MCF 10A (cell line): ENCODE measurements around the gene BPGM. TPM values are rescaled to one million over a fixed set of nuclear protein-coding genes. Genes with fewer than 3 reads are reported as not detected.
"Not testable (repeated sequence)": the region's sequence is repeated elsewhere in the genome, so short reads cannot be mapped to it uniquely, and the experiment has no call there.

Experiments
- BruUV-seq: library from RNA; stranded (reverse); fragments of 400-500 nt; replicated peaks from 2 replicates; lab custom pipeline; 2021; lab: Mats Ljungman, UMichigan
- CTCF ChIA-PET: fragments of 300-600 bp; sonication (Branson Sonifier 250); formaldehyde crosslinking; extraction: SDS; loops from one replicate; lab custom pipeline; 2021; ENCODE audit warnings: antibody characterized with exemption, inconsistent platforms; lab: Yijun Ruan, JAX
- POLR2A ChIA-PET: fragments of 300-600, 350-650 bp; sonication (Branson Sonifier 250); formaldehyde crosslinking; extraction: SDS; loops from one replicate; lab custom pipeline; 2020; ENCODE audit warnings: antibody characterized with exemption, inconsistent platforms; lab: Yijun Ruan, JAX
- DNase-seq: peaks from one replicate; pipeline ENCODE4 v3.0.0-alpha.2; 2018; ENCODE audit not compliant: unreplicated experiment
- H3K27ac Mint-ChIP-seq: one replicate; pipeline ENCODE4 v1.8.0; 2022; ENCODE audit warnings: mild to moderate bottlenecking, low read depth, mixed read lengths; ENCODE audit not compliant: unreplicated experiment
- H3K27me3 Mint-ChIP-seq: one replicate; pipeline ENCODE4 v1.8.0; 2022; ENCODE audit warnings: mixed read lengths; ENCODE audit not compliant: insufficient read depth, unreplicated experiment
- H3K36me3 Mint-ChIP-seq: one replicate; pipeline ENCODE4 v1.8.0; 2022; ENCODE audit warnings: mild to moderate bottlenecking, moderate library complexity, mixed read lengths; ENCODE audit not compliant: insufficient read depth, unreplicated experiment
- H3K4me1 Mint-ChIP-seq: one replicate; pipeline ENCODE4 v1.8.0; 2022; ENCODE audit warnings: mixed read lengths; ENCODE audit not compliant: insufficient read depth, unreplicated experiment
- H3K4me3 Mint-ChIP-seq: one replicate; pipeline ENCODE4 v1.8.0; 2022; ENCODE audit warnings: mild to moderate bottlenecking, moderate library complexity, mixed read lengths; ENCODE audit not compliant: unreplicated experiment
- H3K9me3 Mint-ChIP-seq: one replicate; pipeline ENCODE4 v1.8.0; 2022; ENCODE audit warnings: mixed read lengths; ENCODE audit not compliant: unreplicated experiment
- intact Hi-C: fragments of 100-400 bp; cut with micrococcal nuclease; formaldehyde crosslinking; loops from 2 replicates; pipeline ENCODE4 v1.14.1; 2022
- total RNA-seq: library from RNA; stranded (reverse); gene quantifications from 2 replicates; pipeline ENCODE4 v1.2.3, GENCODE V29; 2022
- TF ChIP-seq, protein P1 (sequence below): fragments of 200-600 bp; IDR thresholded peaks from one replicate; pipeline ENCODE4 v1.8.0; 2022; ENCODE audit warnings: antibody characterized with exemption, mild to moderate bottlenecking; ENCODE audit not compliant: unreplicated experiment

Gene BPGM
- total RNA-seq, 1 experiment from 2014 or later = 8.2 TPM

DNA sequence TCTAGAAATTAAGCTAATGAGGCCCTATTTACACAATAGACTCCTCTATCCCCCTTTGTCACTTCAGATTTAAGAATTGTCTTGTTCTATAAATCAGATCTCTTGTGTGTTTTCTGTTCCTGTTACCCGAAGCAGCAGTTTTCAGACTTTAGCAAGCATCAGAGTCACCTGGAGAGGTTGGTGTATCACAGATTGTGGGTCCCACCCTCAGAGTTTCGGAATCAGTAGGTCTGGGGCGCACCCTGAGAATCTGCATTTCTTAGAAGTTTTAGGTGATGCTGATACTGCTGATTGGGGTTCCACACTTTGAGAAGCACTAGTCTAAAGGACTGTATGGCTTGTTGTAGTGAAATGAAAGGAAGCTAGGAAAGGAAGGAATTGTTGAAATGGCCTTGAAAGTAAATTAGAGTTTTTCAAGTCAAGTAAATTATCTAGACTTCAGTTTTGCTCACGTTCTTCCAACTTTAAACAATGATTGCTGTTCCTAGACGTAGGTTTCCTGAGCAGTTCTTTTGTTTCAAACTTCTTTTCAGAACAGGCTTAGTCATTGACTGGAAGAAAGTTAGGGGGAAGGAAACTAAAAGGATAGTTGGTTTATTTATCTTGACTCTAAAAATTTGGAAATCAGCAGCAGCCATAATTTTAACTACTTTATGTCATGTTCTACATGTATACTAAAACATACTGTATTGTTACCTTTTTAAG, 15.7 kb downstream of the BPGM start:
- Mint-ChIP-seq H3K27me3 (no peaks in the 10 kb centered on the region), H3K27ac (no peak overlapping the region), H3K9me3 (no peaks in the 10 kb centered on the region), H3K4me1 (peaks cover 6% of the 10 kb centered on the region), H3K4me3 (no peak overlapping the region), H3K36me3 (peaks cover 10% of the 10 kb centered on the region)
- BruUV-seq = no TSS peak
- ChIA-PET CTCF (interaction anchor here (0.7 to 1.4 kb wide), 4 partner anchors 13 to 24 kb away, joined by 3 to 4 read pairs (median 4); no protein-coding TSS in a partner anchor), POLR2A (interaction anchor here (0.6 to 4.6 kb wide), 2 partner anchors 16 to 870 kb away, joined by 3 to 35 read pairs; partner anchors contain the start of gene BPGM)
- TF ChIP-seq, protein P1, sequence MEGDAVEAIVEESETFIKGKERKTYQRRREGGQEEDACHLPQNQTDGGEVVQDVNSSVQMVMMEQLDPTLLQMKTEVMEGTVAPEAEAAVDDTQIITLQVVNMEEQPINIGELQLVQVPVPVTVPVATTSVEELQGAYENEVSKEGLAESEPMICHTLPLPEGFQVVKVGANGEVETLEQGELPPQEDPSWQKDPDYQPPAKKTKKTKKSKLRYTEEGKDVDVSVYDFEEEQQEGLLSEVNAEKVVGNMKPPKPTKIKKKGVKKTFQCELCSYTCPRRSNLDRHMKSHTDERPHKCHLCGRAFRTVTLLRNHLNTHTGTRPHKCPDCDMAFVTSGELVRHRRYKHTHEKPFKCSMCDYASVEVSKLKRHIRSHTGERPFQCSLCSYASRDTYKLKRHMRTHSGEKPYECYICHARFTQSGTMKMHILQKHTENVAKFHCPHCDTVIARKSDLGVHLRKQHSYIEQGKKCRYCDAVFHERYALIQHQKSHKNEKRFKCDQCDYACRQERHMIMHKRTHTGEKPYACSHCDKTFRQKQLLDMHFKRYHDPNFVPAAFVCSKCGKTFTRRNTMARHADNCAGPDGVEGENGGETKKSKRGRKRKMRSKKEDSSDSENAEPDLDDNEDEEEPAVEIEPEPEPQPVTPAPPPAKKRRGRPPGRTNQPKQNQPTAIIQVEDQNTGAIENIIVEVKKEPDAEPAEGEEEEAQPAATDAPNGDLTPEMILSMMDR = no peak
- no peak for DNase-seq
- intact Hi-C loops = no loop called here

DNA sequence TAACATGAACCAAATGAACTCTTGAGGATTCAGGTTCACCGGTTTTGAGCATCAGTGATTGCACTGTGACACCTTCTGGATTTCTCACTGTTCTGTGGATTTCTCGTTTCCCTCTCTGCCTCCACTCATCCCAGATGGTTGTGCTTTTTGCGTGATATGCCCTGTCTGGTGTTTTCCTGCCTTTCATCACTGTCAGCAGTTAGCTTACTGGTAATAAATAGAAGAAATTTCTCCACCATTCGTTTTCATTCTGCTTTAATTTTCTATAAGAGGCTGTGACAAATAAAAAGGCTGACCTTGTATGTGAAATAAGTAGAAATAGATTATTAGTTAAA, 16.2 kb downstream of the BPGM start:
- no peak overlapping the region for H3K4me3 Mint-ChIP-seq
- H3K27ac Mint-ChIP-seq = no peak overlapping the region
- DNase-seq = no peak
- no peaks in the 10 kb centered on the region for H3K9me3 Mint-ChIP-seq
- peaks cover 6% of the 10 kb centered on the region for H3K4me1 Mint-ChIP-seq
- POLR2A ChIA-PET = interaction anchor here (1.2 to 4.6 kb wide), 2 partner anchors 11 to 17 kb away, joined by 4 to 35 read pairs; partner anchors contain the start of gene BPGM
- peaks cover 10% of the 10 kb centered on the region for H3K36me3 Mint-ChIP-seq
- no peaks in the 10 kb centered on the region for H3K27me3 Mint-ChIP-seq
- BruUV-seq = no TSS peak
- CTCF ChIA-PET = interaction anchor here (1.4 kb wide), 1 partner anchor 14 kb away, joined by 4 read pairs; no protein-coding TSS in a partner anchor
- TF ChIP-seq, protein P1 = no peak
- intact Hi-C loops = no loop called here

DNA sequence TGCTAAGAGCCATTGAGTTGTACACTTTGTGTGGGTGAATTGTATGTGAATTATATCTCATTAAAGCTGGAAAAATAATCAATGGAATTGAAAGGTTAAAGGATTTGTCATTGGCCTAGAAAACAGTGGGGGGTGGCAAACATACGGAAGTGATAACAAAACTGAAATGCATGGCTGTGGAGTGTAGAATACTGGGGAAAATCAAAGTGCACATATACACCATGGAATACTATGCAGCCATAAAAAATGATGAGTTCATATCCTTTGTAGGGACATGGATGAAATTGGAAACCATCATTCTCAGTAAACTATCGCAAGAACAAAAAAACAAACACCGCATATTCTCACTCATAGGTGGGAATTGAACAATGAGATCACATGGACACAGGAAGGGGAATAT, 18.4 kb downstream of the BPGM start:
- peaks cover 14% of the 10 kb centered on the region for H3K4me1 Mint-ChIP-seq
- H3K27ac Mint-ChIP-seq, H3K4me3 Mint-ChIP-seq, BruUV-seq, intact Hi-C loops, DNase-seq, H3K9me3 Mint-ChIP-seq, CTCF ChIA-PET, H3K27me3 Mint-ChIP-seq: not testable (repeated sequence)
- peaks cover 10% of the 10 kb centered on the region for H3K36me3 Mint-ChIP-seq
- POLR2A ChIA-PET = interaction anchor here (0.8 kb wide), 1 partner anchor 18 kb away, joined by 3 read pairs; no protein-coding TSS in a partner anchor

DNA sequence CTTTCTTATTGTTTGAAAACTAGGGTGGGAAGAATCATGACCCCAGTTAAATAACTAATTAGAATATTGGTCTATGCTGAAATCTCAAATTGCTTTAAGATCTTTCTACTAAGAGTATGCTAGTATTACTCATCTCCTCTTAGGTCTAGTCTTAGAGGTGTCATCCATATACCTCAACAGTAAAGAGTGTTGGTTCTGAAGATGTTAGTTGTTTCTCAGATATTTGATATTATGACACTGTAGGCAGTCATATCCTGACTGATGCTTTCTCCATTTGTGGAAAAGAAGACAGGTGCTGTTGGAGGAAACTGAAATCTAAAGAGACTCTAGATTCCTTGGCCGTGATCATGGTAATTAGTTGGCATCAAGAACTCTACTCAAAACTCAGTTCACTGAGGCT, 21.2 kb downstream of the BPGM start:
- Mint-ChIP-seq H3K4me3 (no peak overlapping the region), H3K27ac (no peak overlapping the region), H3K4me1 (peaks cover 11% of the 10 kb centered on the region), H3K36me3 (peaks cover 10% of the 10 kb centered on the region), H3K9me3 (no peaks in the 10 kb centered on the region), H3K27me3 (no peaks in the 10 kb centered on the region)
- CTCF ChIA-PET = interaction anchor here (0.6 to 2.1 kb wide), 5 partner anchors 10 to 1166 kb away, joined by 3 to 5 read pairs (median 3); no protein-coding TSS in a partner anchor
- DNase-seq = no peak
- no TSS peak for BruUV-seq
- intact Hi-C loops = no loop called here
- POLR2A ChIA-PET = no interaction called here
- TF ChIP-seq, protein P1 = no peak
